ENCODE data around the gene IST1. TPM values are rescaled to one million over a fixed set of nuclear protein-coding genes. Genes with fewer than 3 reads are reported as not detected.
"Not testable (repeated sequence)": the region's sequence is repeated elsewhere in the genome, so short reads cannot be mapped to it uniquely, and the experiment has no call there.

Gene IST1
- total RNA-seq = 189 TPM

DNA sequence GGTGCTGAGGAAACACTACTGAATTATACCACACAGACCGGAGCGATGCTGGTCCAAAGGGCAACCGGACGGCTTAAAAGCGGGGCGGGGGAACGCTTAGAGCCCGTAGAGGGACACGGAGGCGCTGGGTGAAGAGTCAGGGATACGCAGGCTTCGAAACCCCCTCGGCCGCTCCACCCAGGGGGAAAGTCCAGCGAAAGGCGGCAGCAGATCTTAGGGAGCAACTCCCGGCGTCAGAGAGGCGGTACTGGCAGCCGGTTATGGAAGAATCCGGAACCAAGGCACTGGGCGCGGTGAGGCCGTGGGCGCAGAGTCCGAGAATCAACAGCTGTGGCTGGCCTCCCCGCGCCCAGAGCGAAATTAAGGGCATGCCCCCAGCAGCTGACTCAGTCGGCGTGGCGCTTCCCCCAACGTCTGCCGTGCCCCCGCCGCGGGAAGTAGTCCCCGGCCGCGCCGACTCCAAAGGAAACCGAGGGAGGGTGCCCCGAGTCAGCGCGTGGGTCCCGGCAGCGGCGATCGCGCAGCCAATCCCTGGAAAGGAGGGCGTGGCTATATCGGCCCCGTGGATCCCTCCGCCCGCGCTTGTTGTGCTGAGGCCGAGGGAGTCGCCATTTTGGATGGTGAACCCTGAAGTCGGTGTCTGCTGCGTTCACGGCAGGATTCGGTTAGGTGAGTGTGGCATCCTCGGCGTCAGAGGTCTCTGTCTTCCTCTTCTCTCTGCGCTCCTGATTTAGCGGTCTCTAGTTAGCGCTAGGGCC, at the start of gene IST1:
IST1 (plus strand) TSS at position 611 of the 758 bp plus-strand sequence. CDS start 20,110 bp downstream, outside the sequence.
- peak; percentile 99 for DNase-seq (ENCODE audit: low spot score)
- intact Hi-C loops (cut with DNase I) = no loop called here
- ATAC-seq = peak; percentile 99

DNA sequence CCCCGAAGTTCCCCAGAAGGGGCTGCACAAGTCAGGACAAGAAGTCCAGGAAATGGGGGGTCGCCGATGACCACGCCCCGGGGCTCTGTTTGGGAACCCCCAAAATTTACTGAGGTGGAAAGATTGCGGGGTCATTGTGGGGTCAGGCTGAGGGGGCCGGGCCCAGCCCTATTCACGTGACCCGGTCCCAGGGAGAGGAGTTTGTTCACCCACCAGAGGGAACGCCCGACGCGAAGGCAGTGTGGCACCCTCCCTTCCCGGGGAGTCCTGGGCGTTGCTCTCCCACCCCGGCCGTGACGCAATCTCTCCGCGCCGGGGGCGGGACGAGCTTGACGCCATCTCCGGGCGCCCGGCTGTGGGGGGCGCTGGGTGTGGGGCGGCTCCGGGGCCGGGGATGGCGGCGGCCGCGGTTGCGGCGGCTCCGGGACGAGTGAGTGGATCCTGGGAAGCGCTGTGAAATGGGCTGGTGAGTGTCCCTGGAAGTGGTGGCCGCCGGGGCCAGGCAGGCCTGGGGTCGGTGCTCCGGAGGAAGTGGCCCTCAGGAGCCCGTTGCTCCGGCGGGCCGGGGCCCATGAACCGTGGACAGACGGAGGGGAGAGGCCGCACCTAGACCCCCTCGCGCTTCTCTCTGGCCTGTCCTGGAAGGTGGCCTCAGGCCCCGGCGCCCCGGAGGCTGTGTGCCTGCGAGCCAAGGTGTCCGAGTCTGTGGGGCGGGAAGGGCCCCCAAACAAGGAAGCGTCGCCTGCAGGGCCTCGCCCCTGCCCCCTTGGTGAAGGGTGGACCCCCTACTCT, 49.5 kb upstream of the IST1 start, which contains the start of gene ATXN1L:
ATXN1L (plus strand) TSS at position 338 of the 792 bp plus-strand sequence. CDS start 3,765 bp downstream, outside the sequence.
- peak; percentile 93 for DNase-seq (ENCODE audit: low spot score)
- intact Hi-C loops (cut with DNase I) = no loop called here
- peak; percentile 99 for ATAC-seq

DNA sequence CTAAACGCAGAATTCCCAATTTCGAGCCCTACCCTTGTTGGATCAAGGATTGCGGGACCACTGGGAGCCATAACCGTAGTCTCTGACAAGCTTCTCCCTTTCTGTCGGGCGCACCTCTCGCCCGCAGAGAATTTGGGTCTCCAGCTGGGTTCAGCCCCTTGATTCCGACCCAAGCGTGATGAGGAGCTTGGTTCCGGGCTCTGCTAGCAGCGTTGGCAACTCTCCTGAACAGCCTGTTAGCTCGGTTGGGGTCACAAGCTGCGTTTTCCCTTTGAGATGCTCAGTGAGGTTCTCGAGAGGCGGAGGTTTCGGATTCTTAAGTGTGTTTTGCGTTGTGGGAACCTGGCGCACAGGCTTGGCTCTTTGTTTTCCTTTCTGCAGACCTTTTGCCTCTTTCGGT, 48.9 kb upstream of the IST1 start:
- intact Hi-C loops (cut with DNase I) = no loop called here
- ATAC-seq (no peak), DNase-seq (ENCODE audit: low spot score) (no peak)

DNA sequence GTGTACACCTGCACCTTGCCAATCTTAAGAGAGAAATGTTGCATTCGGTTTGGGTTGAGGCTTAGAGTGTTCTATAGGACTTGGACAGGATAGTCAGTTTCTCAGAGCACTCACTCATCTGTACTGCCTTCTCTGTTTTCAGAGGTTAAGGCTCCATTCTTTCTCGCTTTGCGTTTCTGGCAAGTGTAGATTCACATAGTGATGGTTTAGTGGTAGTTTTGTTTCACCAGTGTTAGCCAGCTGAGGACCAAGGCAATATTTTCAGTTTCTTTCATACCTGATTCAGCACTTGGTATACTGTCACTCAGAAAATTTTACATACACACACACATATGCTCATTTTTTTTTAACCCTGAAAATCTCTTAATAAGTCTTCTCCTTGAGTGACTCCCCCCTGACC, 48.2 kb upstream of the IST1 start:
- intact Hi-C loops (cut with DNase I) = no loop called here
- ATAC-seq = no peak
- no peak for DNase-seq (ENCODE audit: low spot score)

DNA sequence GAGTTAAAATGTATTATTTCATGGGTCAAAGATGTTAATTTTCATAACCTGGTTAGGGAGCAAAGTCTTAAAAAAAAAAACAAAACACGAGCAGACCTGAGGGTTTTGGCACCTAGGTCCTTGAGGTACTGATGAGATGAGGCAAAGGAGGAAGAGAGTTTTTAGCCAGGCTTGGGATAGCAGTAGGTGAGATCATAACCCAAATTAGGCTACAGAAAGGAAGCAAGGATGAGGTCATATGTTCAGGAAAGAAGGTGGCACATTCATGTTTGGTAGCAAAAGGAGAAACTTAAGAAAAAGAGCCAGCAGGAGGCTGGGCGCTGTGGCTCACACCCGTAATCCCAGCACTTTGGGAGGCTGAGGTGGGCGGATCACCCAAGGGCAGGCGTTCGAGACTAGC, 46.7 kb upstream of the IST1 start:
- no peak for DNase-seq (ENCODE audit: low spot score)
- no peak for ATAC-seq
- intact Hi-C loops (cut with DNase I) = no loop called here

DNA sequence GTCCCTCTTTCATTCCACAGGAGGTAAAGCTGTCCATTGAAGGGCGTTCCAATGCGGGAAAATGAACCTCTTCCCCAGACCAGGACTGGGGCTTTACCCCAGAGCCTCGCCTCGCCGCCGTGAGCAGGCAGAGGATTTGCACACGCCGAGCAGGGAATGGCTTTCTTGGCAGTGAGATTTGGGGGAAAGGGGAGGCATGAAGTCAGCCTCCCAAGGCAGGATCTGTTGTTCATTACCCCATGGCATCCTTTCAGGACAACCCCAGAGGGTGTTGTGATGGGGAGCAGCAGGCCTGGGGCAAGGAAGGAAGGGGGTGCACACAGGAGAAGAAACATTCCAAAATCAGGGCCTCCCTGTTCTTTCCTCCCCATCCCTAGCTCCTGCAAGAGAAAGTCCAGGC, 43.6 kb upstream of the IST1 start:
- DNase-seq (ENCODE audit: low spot score) (no peak), ATAC-seq (no peak)
- intact Hi-C loops (cut with DNase I) = no loop called here

DNA sequence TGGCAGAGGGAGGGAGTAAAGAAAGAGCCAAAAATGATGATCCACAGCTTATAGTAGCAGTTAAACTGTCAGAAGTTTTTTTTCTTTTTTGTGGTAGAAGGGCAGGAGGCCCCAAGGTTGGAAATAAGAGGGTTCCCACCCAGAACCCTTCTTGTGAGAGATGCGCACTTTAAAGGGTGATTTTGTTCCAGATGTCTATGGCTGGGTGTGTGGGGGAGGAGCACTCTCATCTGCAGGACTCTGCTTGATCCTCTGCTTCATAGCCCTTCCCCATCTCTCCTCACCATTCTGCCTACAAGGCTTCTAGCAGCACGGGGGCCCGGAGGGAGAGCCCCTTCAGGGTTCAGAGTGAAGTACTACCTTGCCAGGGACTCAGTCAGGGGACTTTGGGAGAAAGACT, 43.2 kb upstream of the IST1 start:
- DNase-seq (ENCODE audit: low spot score) = no peak
- intact Hi-C loops (cut with DNase I) = no loop called here
- ATAC-seq = no peak

DNA sequence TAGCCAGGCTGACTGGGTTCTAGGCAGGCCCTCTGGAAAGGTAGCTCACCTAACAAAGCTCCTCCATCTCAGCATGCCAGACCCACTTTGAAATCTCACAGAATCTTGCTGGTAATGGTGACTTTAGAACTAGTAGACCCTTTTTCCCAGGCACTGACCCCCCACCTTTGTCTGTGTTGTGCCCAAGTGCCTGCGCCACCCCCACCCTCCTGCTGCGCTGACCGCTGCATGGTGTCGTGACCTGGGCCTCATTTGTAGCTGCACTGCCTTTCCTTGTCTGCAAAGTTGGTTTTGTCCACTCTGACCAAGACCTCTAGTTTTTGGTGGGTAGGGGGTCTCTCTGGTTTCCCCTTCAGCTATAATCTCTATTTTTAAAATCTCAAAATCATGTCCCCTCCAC, 42.8 kb upstream of the IST1 start:
- DNase-seq (ENCODE audit: low spot score) (no peak), ATAC-seq (no peak)
- intact Hi-C loops (cut with DNase I) = no loop called here

DNA sequence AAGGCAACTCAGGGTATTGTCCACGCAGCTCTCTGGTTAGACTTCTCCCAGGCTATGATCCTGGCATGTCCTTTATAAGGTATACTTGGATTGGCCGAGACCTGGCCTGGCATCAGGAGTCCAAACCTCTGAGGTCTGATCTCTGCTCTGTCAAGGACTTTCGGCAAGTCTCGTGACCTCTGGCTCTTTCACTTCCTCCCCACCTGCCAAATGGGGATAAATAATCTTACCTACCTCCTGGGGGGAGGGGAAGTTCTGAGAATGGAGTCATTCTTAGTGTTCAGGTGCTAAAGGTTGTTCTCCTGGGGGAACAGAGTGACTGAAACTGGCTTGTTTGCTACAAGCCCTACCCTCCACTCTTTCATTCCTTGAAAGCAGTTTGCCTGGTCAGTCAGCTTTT, 41.9 kb upstream of the IST1 start:
- no peak for DNase-seq (ENCODE audit: low spot score)
- no peak for ATAC-seq
- intact Hi-C loops (cut with DNase I) = no loop called here

DNA sequence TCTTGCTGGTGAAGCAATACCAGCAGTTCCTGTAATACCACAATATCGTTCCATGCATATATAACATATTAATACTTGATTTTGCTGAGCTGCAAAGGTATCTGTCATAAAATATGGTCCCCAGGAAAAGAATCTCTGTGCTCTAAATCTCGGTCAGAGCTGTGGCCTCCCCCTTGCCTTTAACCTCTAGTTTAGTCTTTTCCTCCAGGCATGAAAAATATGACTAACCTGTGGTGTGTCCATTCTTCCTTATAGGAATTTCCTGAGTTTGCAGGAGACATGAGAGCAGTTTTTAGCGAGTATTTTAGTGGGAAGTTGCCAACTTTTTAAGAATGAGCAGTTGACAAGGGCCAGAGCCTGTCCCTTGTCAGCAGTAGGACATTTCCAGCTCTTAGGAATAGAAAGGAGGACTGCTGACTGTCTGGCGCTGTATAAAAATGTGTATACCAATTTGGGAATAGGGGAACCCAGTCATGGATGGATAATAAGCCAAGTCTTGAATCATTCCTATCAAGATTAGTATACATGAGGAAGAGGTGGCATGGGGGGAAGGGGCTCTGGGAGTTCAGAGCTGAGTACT, 40.9 kb upstream of the IST1 start:
- ATAC-seq (no peak), DNase-seq (ENCODE audit: low spot score) (no peak)
- intact Hi-C loops (cut with DNase I) = no loop called here

DNA sequence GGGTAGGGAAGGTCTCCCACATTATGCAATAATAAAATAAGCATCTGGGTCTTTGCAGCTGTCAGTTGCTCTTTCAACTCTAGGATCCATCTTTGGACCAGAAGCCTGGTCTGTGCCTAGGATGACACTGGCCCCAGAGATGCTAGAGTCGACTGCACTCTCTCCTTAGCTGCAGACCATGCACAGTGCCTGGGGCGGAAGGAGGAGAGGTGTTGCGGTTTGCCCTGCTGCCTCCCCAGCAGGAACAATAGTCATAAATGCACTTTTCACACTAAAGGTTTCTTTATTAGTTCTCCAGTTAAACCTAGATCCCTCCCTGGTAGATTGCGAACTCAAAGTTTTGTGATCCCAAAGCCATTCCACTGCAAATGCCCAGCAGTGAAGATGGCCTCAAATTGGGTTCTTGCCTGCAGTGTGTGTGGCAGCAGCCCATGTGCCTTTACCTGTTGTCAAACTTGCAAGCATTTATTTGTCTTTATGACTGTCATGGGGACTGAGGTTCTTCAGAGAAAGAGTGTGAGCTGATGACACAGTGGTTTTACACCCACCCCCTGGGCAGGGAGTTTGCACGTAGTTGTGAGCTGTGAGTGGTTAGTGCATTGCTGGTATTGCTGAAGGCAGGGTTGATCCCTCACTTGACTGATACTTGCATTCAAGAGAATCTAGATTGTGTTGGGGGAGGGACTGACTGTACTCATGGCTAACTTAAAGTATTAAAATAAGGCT, 39.2 kb upstream of the IST1 start:
- intact Hi-C loops (cut with DNase I) = no loop called here
- DNase-seq (ENCODE audit: low spot score) (no peak), ATAC-seq (no peak)

DNA sequence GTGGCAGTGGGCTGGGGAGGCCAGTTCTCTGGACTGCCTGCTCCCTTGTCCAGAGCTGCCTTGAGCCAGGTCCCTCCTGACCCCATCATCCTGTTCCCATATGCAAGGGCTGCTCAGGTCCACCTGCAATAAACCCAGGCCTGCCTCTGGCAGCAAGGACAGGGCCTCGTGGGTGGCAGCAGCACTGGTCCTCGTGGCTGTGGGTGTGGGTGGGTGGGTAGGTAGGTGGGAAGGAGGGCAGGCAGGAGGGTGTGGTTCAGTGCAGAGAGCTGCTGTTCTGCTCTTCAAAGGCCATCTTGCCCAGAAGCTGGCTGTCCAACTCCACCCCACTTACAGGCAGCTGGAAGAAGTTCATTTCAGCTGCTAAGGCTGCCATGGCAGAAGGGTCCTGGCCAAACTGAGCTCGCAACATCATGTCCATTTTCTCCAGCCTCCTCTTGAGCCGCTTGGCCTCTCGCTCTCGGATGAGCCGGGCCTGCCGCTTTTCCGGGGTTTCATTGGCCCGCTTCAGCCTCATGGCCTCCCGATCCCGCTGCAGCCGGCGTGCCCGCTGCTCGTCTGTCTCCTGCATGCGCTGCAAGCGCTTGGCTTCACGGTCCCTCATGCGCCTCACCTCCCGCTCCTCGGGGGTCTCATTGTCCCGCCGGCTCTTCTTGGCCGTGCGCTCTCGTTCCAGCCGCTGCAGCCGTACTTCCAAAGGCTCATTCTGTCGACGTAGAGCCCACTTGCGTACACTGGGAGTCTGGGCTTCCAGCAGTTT, 35.4 kb upstream of the IST1 start:
- DNase-seq (ENCODE audit: low spot score) = no peak
- no peak for ATAC-seq
- intact Hi-C loops (cut with DNase I) = no loop called here

DNA sequence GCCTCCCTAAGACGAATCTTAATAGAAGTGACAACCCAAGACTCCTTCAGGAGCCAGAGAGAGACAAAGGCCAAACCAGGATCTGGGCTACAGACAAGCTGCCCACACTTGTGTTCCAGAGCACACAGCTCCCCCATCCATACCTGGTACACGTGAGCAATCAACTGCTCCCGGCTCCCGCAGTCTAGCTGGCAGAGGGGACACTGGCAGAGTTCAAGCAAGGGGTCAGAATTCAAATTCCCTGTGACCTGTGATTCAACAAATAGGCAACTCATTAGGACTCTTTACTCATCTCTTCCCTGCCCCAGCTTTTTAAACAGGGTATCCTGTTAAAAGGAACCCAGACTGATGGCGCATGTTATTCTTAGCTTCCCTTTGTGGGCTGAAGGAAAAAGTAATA, 31.3 kb upstream of the IST1 start:
- no peak for DNase-seq (ENCODE audit: low spot score)
- intact Hi-C loops (cut with DNase I) = no loop called here
- no peak for ATAC-seq

DNA sequence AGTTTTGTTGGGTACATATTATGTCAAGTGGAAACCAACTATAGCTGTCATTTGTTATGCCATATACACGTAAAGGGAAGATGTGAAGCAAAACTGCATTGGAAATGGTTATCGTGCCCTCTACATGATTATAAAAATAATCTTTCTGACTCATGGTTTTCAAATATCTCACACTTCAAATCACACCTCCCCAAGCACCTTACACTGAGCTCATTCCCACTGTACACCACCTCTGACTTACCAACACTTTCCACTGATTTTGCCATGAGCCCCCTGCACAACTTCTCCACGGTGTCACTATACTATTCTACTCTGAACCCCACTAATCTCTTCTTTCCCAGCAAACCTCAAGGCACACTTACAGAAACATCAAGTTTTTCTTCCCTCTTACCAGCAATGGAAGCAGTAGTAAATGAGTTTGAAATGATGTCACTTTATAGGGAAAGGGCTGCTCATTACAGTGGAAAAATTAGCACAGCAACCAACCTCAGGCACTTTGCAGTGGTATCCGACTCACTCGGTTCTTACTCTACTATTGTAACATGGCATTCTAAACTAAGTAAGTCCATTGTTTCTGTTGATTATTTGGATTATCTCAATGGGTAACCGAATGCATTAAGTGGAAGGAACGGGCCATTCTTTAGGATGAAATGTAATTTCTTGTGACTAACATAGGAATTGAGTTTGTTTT, 30.0 kb upstream of the IST1 start:
- intact Hi-C loops (cut with DNase I) = no loop called here
- no peak for ATAC-seq
- no peak for DNase-seq (ENCODE audit: low spot score)

DNA sequence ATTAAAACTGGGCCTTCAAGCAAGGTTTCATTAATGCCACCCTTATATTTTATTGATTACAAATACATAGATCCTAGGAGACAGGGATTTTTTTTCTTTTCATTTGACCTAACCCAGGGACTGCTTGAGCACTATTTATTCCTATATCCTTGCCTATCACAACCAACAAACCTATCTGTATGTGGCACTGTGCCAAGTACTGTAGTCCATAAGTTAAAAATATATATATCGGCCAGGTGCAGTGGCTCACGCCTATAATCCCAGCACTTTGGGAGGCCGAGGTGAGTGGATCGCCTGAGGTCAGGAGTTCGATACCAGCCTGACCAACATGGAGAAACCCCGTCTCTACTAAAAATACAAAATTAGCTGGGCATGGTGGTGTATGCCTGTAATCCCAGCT, 28.2 kb upstream of the IST1 start:
- intact Hi-C loops (cut with DNase I); ATAC-seq; DNase-seq (ENCODE audit: low spot score): not testable (repeated sequence)

DNA sequence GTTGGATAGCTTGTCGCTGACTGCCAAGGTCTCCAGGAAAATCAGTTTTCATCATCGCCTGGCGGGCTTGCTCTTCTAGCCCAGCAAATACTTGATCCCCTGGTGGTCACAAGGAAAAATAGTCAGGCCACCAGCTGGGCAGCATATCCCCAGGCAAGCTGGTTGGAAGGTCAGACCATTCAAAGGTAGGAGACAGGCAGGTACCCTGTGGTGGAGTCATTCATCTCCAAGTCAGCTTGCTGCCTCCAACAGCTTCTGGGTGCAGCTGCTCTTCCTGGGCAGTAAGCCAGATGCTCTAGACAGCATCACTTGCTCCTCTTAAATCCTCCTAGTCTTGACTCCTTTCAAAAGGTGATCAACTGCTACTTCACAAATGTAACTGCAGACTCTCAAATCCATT, 27.4 kb upstream of the IST1 start:
- DNase-seq (ENCODE audit: low spot score) = no peak
- intact Hi-C loops (cut with DNase I) = no loop called here
- no peak for ATAC-seq

DNA sequence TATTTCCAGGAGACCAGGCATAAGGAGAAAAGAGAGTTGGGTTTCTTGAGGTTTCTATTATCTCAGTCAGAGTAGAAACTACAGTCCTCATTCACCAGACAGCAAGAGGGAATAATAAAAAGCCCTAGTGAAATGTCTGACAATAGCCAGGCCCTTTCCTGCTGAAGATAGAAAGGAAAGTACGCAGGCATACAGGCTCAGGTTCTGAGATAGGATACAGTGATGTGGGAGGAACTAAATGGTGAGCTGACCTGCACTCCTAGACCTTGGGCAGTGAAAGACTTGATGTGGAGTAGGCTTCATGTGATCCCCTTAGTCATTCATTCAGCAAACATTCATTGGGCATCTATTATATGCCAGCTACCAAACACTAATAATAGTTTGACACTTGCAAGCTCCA, 26.2 kb upstream of the IST1 start:
- intact Hi-C loops (cut with DNase I) = no loop called here
- DNase-seq (ENCODE audit: low spot score) = no peak
- ATAC-seq = no peak

DNA sequence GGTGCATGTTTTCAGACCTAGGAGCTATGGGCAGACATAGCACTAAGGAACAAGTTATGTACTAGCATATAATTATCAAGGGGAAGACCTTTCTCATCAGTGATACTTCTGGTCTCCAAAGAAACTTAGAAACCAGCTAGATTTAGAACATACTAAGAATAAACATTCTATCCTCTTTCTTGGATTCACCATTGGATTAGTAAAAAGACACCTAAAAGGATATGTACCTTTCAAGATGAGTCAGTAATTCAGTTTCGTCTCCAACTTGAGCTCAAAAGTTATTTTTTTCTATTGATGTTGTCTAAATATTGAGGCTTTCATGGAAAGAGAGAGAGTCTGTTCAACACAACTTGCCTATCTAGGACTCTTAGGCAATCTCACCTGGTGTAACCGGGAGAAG, 24.5 kb upstream of the IST1 start:
- no peak for ATAC-seq
- intact Hi-C loops (cut with DNase I) = no loop called here
- DNase-seq (ENCODE audit: low spot score) = no peak

All from sciatic nerve (tissue), 2 donors.